K562 (cell line): ENCODE measurements around the gene ROBO2. TPM values are rescaled to one million over a fixed set of nuclear protein-coding genes. Genes with fewer than 3 reads are reported as not detected.

Experiments used
- ATAC-seq: fragments of 200-7000 bp; cut with Tn5 transposase; 3 replicates; pipeline ENCODE4 v1.9.1; 2020; ENCODE audit warnings: moderate library complexity
- BruUV-seq: library from RNA; stranded (reverse); fragments of 400-500 nt; replicated peaks from 2 replicates; lab custom pipeline; 2021; lab: Mats Ljungman, UMichigan
- CTCF ChIA-PET: fragments of 300-600 bp; formaldehyde crosslinking; extraction: SDS; loops from one replicate; lab custom pipeline; 2021; ENCODE audit warnings: low intra/inter-chr PET ratio; lab: Yijun Ruan, JAX
- POLR2A ChIA-PET: fragments of 300-600, 350-650 bp; sonication (Branson Sonifier 250); formaldehyde crosslinking; extraction: SDS; loops from one replicate; lab custom pipeline; 2021; ENCODE audit warnings: antibody characterized with exemption, inconsistent platforms; lab: Yijun Ruan, JAX
- DNase-seq, 4 experiments: peaks; one replicate each; pipeline versions ENCODE4 v3.0.0 to v3.0.0-alpha.2; 2011 to 2018; ENCODE audit warnings: low spot score in 3 of 4, mixed read lengths in 3 of 4; ENCODE audit errors: extremely low read depth in 1 of 4
- FAIRE-seq: peaks from 2 replicates; lab custom pipeline; 2011; peaks lifted over from hg19 to GRCh38; lab: Jason Lieb, UNC
- H2AFZ ChIP-seq: 2 replicates; pipeline ENCODE4 v1.6.0; 2011; ENCODE audit warnings: low read depth, low read length, control low read depth, inconsistent platforms
- H3K27ac ChIP-seq: fragments of 200-600 bp; 3 replicates; pipeline ENCODE4 v1.8.0; 2011; ENCODE audit warnings: low read depth, mild to moderate bottlenecking, control low read depth, inconsistent platforms, low read length, moderate library complexity, mixed read lengths; ENCODE audit errors: extremely low read depth
- H3K27me3 ChIP-seq, 2 experiments: fragments of 300-600 bp in 1 of 2; 2 replicates in 1 of 2; 3 replicates in 1 of 2; pipeline versions ENCODE4 v1.6.0 to v1.8.0; 2011; ENCODE audit warnings: inconsistent platforms in 2 of 2, low read length in 2 of 2, mild to moderate bottlenecking in 1 of 2, mixed read lengths in 1 of 2, moderate library complexity in 1 of 2; ENCODE audit not compliant: control insufficient read depth in 2 of 2, insufficient read depth in 2 of 2
- H3K36me3 ChIP-seq: fragments of 300-600 bp; 3 replicates; pipeline ENCODE4 v1.8.0; 2011; ENCODE audit warnings: mild to moderate bottlenecking, low read length, inconsistent platforms; ENCODE audit not compliant: control insufficient read depth, insufficient read depth
- H3K4me1 ChIP-seq, 2 experiments: fragments of 200-600 bp in 1 of 2; replicated peaks in 1 of 2; 2 replicates in 1 of 2; 3 replicates in 1 of 2; pipeline versions ENCODE4 v1.5.1 to v1.8.0; 2011; ENCODE audit warnings: inconsistent platforms in 2 of 2, low read length in 2 of 2, mild to moderate bottlenecking in 1 of 2, mixed read lengths in 1 of 2, moderate library complexity in 1 of 2; ENCODE audit not compliant: control insufficient read depth in 2 of 2, insufficient read depth in 2 of 2
- H3K4me2 ChIP-seq: 2 replicates; pipeline ENCODE4 v1.6.1; 2011; ENCODE audit warnings: low read length, control low read depth, inconsistent platforms, mixed read lengths; ENCODE audit not compliant: insufficient read depth
- H3K4me3 ChIP-seq: fragments of 200-600 bp; sonication (generic), shearing (Covaris generic); 2 replicates; pipeline ENCODE4 v1.5.1; 2016; ENCODE audit warnings: control low read depth, inconsistent platforms
- H3K79me2 ChIP-seq: fragments of 200-600 bp; 3 replicates; pipeline ENCODE4 v1.8.0; 2011; ENCODE audit warnings: low read length, inconsistent platforms; ENCODE audit not compliant: control insufficient read depth, insufficient read depth
- H3K9ac ChIP-seq, 2 experiments: 2 replicates each; pipeline versions ENCODE4 v1.6.0 to v1.6.1; 2011; ENCODE audit warnings: low read depth in 2 of 2, low read length in 2 of 2, control low read depth in 1 of 2, inconsistent platforms in 1 of 2, mild to moderate bottlenecking in 1 of 2, mixed read lengths in 1 of 2; ENCODE audit not compliant: insufficient read depth in 1 of 2
- H3K9me1 ChIP-seq: one replicate; pipeline ENCODE4 v1.6.0; 2011; ENCODE audit warnings: inconsistent platforms, mild to moderate bottlenecking, low read length, moderate library complexity; ENCODE audit not compliant: control insufficient read depth, insufficient read depth
- H3K9me3 ChIP-seq: replicated peaks from 2 replicates; pipeline ENCODE4 v1.5.1; 2011; ENCODE audit warnings: low read depth, low read length, inconsistent platforms; ENCODE audit not compliant: control insufficient read depth, insufficient read depth
- H4K20me1 ChIP-seq: replicated peaks from 2 replicates; pipeline ENCODE4 v1.6.1; 2011; ENCODE audit warnings: low read length, inconsistent platforms, mixed read lengths; ENCODE audit not compliant: control insufficient read depth, insufficient read depth
- DMBX1 ChIP-seq: fragments of 250-450 bp; sonication (Bioruptor Pico); IDR thresholded peaks from 2 replicates; pipeline ENCODE4 v1.8.0; 2022; ENCODE audit warnings: inconsistent platforms, mild to moderate bottlenecking, moderate library complexity, borderline replicate concordance
- E2F1 ChIP-seq: sonication (generic); formaldehyde crosslinking; IDR thresholded peaks from 2 replicates; pipeline ENCODE4 v1.8.1; 2023; ENCODE audit warnings: mild to moderate bottlenecking, missing genetic modification reagents, moderate library complexity
- GMEB1 ChIP-seq: fragments of 250-450 bp; sonication (Bioruptor Pico); IDR thresholded peaks from 2 replicates; pipeline ENCODE4 v1.4.0; 2020; ENCODE audit warnings: mild to moderate bottlenecking
- SIX5 ChIP-seq, 2 experiments: IDR thresholded peaks; 2 replicates each; pipeline ENCODE4 v1.6.1; 2011; ENCODE audit warnings: low read length in 2 of 2, borderline replicate concordance in 1 of 2, low read depth in 1 of 2, mild to moderate bottlenecking in 1 of 2, moderate library complexity in 1 of 2; ENCODE audit not compliant: insufficient read depth in 1 of 2
- TFE3 ChIP-seq: fragments of 450-650 bp; formaldehyde crosslinking; IDR thresholded peaks from 2 replicates; pipeline ENCODE4 v1.4.0; 2020; ENCODE audit warnings: mild to moderate bottlenecking, mixed read lengths
- ZSCAN32 ChIP-seq: fragments of 450-650 bp; formaldehyde crosslinking; IDR thresholded peaks from 2 replicates; pipeline ENCODE4 v1.4.0; 2020; ENCODE audit warnings: mild to moderate bottlenecking, moderate library complexity
- WGBS: fragments of 100-300 bp; shearing (Covaris generic); methylation state at CpG from one replicate; pipeline ENCODE4 v1.1.6; 2016; ENCODE audit warnings: low coverage, mixed read lengths; ENCODE audit not compliant: insufficient coverage; ENCODE audit errors: missing lambda C conversion rate; 5-methylcytosine and 5-hydroxymethylcytosine counted together
- in situ Hi-C: fragments of 300-500 bp; cut with MboI; formaldehyde crosslinking; loops from 4 replicates; pipeline ENCODE4 v1.15.0; 2018; ENCODE audit warnings: inconsistent platforms, mixed read lengths
- intact Hi-C: fragments of 100-400 bp; cut with micrococcal nuclease; formaldehyde crosslinking; loops from 2 replicates; pipeline ENCODE4 v1.14.2; 2022
- polyA plus RNA-seq, 8 experiments: library from polyadenylated mRNA; depleted of rRNA in 4 of 8; stranded (reverse) in 5 of 8; unstranded in 3 of 8; fragments of >200 nt; fragmentation: Nextera tagmentation in 2 of 8; fragmentation: Illumina TruSeq in 1 of 8; extraction: Ambion mirVana in 2 of 8; extraction: Trizol in 1 of 8; gene quantifications; 2 replicates each; pipeline versions ENCODE4 v1.2.1 to v1.2.3, GENCODE V29; 2011 to 2014; ENCODE audit warnings: inconsistent platforms in 1 of 8, missing spikeins in 1 of 8
- total RNA-seq, 7 experiments: library from RNA; depleted of rRNA in 6 of 7; stranded (reverse); fragments of >200 nt in 6 of 7; fragmentation: Illumina TruSeq in 2 of 7; extraction: Trizol in 2 of 7; gene quantifications; 2 replicates each; pipeline versions ENCODE4 v1.2.1 to v1.2.3, GENCODE V29; 2011 to 2021; ENCODE audit warnings: low replicate concordance in 1 of 7

ROBO2 gene
- total and polyA plus RNA-seq, 9 of the 15 experiments (the other 6 are each of a cell fraction or from before 2014, with no cell fraction given) = 0.84 to 3.0 (median 1.7) TPM

- no TSS peak for BruUV-seq
- H3K9me3 ChIP-seq = no peaks in the 10 kb centered on the region
- ATAC-seq = no peak
- ChIA-PET CTCF (no interaction called here), POLR2A (no interaction called here)
- TF ChIP-seq TFE3 (CRISPR knock-in tag) (no peak), DMBX1 (CRISPR knock-in tag) (no peak), ZSCAN32 (CRISPR knock-in tag) (no peak), GMEB1 (CRISPR knock-in tag) (no peak), SIX5 (IDR thresholded peaks at IDR 0.05; ENCODE audit: borderline replicate concordance in 1 of 2, insufficient read depth in 1 of 2, low read depth in 1 of 2, low read length in 2 of 2) (no peak), E2F1 (CRISPR knock-in tag) (no peak)
- H4K20me1 ChIP-seq = no peaks in the 10 kb centered on the region
- WGBS = 0% methylated on average over 2 of the region's 2 CpGs
- H3K9me1 ChIP-seq = no peaks in the 10 kb centered on the region
- H3K9ac ChIP-seq = no peak overlapping the region
- H3K36me3 ChIP-seq = no peaks in the 10 kb centered on the region
- no peaks in the 10 kb centered on the region for H3K27me3 ChIP-seq
- intact Hi-C loops = loop anchor here (10.0 kb wide), 1 partner anchor 1300 kb away; no protein-coding TSS in a partner anchor
- H3K4me2 ChIP-seq = no peak overlapping the region
- H3K27ac ChIP-seq = no peak overlapping the region
- no peak overlapping the region for H2AFZ ChIP-seq
- in situ Hi-C loops = no loop called here
- no peaks in the 10 kb centered on the region for H3K79me2 ChIP-seq
- no peak for FAIRE-seq
- no peak for DNase-seq
- no peak overlapping the region for H3K4me3 ChIP-seq
- H3K4me1 ChIP-seq = no peaks in the 10 kb centered on the region; a peak in 1 of 5 replicates
These were observed 305.1 kb downstream of the ROBO2 start for GRCh38 chr3:77345009-77345408.
